HG03460 (cell line): Measurements from ENCODE around the gene IDI2.
"Not testable (repeated sequence)": the region's sequence is repeated elsewhere in the genome, so short reads cannot be mapped to it uniquely, and the experiment has no call there.

ENCODE experiments used
- ATAC-seq: cut with Tn5 transposase; IDR thresholded peaks from one replicate; pipeline ENCODE4 v1.9.1; 2021; ENCODE audit not compliant: unreplicated experiment

Gene IDI2

DNA sequence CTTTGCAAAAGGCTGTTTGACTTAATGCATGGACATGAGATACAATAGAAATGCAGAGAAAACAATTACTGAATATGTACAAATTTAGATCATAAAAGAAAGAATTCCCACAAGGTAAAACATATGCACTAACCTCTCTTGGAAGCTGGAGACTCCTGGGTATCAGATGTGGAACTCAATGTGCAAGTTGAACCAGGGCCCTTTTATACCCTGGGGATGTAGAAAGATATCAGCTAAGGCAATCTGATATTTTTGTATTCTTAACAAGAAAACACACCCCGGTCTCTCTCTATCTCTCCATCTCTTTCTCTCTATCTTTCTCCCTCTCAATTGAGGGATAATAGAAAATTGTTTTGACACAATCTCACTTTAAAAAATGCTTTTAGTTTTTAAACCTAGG lies at the start of gene IDI2:
Gene IDI2 (minus strand): TSS at position 177 of the 400 bp plus-strand sequence. CDS start 1,136 bp downstream, outside the sequence.
- ATAC-seq = no peak

DNA sequence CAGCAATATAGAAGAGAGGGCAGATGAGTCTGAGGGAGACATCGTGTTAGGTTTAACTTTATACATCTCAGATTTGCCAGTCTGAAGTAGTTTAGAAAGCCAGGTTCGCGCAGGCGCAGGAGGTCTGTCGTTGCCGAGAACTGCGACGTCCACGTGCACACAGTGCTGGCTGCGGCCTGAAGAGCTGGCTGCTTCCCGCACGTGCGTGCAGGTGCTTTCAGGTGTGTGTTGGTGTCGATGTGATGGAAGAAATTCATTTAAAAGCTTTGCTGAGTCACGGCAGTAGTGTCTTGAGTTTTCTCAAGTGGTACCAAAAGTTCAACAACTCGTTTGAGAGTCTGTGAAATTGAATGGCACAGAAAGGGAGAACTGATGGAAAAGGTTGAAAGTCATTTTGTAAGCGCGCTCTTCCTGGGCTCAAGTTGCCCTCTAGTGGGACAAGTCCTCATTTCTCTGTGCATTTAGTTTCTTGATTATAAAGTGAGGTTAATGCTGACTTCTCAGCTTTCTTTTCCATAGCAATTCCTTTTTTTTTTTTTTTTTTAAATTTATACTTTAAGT lies 49.2 kb upstream of the IDI2 start:
- no peak for ATAC-seq

DNA sequence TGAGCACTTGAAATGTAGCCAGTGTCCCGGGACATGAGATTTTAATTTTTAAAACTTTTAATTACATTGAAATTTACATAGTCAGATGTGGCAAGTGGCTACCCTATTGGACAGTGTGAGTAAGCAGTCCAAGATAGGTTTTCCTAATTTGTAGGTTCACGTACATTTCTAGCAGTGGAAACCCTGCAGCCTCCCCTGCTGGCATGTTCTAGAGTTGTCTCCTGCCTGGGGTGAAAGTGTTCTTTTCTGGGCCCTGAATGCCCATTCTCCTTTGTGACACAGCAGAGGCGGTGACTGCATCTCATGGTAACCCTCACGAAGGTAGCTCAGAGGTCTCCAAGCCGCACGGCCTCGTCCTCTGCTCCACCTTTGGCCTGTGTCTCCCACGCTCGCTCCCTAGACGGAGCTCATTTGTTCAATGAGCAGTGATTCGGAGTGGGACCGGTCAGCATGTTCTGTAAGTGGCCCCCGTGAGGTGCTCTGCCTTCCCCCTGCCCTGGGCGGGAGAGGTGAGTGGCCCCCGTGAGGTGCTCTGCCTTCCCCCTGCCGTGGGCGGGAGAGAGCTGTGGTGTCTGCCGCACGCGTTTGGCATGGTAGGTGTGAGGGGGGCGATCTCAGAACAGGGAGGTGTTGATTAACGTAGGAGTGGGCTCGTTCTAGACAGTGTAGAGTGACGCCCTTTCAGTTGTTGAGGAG lies 48.5 kb upstream of the IDI2 start:
- ATAC-seq = no peak

DNA sequence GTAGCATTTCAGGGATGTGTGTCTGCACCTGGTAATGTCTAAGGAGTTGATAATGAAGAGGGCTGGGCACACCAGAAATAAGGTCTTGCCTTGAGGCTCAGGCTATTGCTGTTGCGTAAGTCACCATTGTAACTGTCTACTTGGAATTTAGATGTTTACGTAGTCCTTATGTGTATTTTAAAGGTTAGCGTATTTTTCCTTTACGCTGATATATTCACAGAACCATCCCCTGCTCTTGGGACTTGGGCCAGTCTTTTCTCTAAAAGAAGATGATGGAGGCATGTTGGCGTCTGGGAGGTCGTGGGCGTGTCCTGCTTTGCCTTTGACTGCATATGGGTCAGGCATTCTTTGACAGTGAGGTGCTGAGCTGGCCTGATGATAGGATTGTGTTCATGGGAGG lies 45.3 kb upstream of the IDI2 start:
- ATAC-seq = no peak

DNA sequence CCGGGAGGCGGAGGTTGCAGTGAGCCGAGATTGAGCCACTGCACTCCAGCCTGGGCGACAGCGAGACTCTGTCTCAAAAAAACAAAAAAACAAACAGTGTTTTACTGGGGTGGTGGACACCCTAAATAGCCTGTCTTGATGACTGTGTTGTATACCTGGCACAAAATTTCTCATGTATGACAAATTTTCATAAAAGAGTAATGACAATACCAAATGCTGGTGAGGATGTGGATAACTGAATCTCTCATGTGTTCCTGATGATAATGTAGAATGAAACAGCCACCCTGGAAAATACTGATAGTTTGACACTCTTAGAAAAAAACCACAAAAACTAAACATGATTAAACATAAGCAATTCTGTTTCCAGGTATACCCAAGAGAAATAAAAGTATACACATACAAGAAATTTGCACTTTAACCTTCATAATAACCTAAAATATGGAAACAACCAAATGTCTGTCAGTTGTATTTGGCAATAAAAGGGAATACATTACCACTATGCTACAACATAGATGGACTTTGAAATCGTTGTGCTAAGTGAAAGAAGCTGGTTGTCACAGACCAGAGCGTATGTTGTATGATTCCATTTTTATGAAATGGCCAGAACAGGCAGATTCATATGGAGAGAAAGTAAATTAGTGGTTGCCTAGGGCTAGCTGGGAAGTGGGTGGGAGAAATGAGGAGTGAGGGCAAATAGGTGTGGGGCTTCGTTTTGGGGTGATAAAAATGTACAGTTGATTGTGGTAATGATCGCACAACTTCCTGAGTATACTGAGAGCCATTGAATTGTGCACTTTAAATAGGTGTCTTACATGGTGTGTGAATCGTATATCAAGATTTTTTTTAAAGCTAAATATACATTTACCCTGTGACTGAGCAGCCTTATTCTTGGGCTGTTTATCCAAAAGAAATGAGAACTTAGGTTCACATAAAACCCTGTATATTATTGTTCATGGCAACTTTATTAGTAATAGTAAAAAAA lies 43.0 kb upstream of the IDI2 start:
- ATAC-seq = no peak

DNA sequence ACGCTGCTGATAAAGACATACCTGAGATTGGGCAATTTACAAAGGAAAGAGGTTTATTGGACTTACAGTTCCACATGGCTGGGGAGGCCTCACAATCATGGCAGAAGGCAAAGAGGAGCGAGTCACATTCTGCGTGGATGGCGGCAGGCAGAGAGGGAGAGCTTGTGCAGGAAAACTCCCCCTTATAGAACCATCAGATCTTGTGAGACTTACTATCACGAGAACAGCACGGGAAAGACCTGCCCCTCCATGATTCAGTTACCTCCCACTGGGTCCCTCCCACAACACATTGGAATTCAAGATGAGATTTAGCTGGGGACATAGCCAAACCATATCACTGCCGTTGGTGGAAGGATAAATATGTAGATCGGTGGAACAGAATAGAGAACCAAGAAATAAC lies 41.1 kb upstream of the IDI2 start:
- not testable (repeated sequence) for ATAC-seq

DNA sequence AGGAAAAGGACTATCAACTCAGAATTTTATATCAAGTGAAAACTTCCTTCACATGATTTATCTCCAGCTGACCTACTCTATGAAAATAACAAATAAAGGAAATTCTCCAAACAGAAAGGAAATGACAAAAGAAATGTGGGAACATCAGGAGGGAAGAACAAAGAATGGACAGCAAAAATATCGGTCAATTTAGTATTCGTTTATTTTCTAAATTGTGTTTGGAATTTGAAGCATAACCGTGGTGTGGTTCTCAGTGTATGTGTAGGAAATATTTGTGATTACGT lies 39.2 kb upstream of the IDI2 start:
- ATAC-seq = no peak

DNA sequence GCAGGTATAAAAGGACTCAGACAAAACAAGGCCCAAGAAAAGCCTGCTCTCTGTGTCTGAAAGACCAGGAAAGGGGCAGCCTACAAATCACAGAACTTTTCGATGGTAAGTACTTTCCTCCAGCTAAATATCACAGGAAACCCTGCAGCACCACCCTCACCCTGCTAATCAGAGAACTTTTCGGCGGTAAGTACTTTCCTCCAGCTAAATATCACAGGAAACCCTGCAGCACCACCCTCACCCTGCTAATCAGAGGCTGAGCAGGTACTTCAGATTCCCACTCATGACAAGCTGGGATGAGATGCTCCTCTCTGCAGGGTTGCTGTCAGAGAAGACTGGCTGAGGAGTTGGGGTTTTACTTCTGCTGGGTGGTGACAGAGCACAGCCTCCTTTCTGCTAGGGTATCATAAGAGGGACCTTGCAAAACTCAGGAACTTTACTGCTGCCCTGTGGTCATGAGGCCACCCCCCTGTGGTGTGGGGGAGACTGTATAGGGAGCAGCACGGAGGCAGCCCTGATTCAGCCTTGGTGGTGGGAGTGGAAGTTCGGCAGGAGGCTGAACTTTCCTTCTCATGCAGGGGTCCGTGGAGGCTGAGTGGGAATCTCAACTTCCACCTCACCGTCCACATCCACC lies 37.7 kb upstream of the IDI2 start:
- ATAC-seq = no peak

DNA sequence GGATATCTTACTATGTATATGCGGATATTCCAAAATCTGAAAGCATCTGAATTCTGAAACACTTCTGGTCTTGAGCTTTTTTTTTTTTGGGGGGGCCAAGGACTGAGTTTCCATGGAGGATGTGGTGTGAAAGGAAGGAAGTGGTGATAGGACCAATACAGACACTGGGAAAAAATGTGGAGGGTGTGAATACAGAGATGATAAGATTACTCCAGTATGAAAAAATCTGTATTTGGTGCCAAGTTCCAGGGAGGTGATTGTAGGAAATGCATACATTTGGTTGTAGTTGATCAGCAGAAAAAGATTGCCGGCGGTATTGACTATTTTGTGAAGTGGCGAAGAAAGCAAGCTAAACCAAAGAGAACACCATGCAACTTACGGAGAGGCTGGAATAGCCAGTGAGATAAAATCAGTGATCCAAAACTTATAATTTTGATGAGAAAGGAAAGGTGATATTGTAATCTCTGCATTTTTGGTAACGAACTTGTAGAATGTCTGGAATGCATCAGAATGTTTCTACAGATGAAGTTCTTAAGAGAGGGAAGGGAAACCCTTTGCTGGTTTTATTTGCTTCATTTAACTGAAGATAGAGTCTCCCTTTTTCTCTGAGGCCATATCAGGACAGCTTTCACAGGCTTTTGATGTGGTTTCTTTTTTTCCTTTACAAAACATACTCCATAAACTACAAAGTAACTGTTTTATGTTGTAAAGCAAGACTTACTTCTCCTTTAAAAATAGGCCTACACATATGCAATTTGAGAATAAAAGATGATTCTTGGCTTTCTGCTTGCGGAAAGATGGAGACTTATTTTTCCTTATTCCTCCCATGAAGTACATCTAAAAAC lies 36.5 kb upstream of the IDI2 start:
- ATAC-seq = no peak

DNA sequence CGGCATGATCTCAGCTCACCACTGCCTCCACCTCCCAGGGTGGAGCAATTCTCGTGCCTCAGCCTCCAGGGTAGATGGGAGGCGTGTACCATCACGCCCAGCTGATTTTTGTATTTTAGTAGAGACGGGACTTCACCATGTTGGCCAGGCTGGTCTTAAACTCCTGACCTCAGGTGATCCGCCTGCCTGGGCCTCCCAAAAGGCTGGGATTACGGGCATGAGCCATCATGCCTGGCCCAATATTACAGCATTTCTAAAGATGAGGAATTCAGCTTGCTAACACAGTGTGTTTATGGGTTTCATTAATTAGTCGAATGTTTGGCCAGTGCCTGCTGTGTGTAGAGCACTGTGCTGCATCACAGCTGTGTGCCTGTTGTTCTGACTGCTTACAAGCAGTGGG lies 34.2 kb upstream of the IDI2 start:
- no peak for ATAC-seq

DNA sequence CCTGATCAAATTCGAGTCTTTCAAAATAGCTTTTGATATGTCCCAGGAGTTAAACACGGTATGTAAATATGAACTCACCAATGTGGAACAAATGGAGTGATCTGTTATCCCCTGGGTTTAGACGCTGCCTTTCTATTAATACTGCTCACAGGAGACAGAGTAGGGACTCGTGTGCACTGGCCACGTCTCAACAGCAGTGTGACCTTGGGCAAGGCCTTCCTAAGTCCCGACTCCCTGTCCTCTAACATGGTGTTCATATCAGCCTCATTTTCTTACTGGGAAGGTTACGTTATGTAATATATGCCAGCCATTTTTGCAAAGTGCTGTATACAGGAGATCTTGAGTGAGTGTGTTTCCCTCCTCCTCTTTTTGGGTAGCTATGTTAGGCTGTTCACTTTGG lies 32.4 kb upstream of the IDI2 start:
- ATAC-seq = no peak

DNA sequence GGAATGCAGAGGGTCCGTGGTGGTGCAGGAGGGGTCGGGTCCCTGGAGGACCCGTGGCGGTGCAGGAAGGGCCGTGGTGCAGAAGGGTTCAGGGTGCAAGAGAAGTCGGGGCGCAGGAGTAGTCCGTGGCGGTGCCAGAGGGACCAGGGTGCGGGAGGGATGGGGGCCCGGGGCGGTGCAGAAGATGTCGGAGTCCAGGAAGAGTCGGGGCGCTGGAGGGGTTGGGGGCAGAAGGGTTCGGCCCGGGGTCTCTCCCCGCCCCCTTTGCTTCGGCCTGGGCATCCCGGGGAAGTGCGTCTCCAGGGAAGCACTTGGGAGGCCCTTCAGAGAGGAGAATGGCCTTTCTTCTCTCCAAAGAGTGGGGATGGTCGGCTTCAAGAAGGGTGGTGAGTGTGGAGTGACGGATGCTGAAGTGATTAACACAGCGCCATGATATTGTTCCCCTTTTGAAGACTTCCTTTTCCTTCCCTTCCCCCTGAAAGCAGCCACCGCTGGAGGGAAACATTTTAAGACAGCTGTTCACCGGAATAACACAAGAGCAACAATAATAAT lies 31.5 kb upstream of the IDI2 start:
- peak; percentile 14 for ATAC-seq

DNA sequence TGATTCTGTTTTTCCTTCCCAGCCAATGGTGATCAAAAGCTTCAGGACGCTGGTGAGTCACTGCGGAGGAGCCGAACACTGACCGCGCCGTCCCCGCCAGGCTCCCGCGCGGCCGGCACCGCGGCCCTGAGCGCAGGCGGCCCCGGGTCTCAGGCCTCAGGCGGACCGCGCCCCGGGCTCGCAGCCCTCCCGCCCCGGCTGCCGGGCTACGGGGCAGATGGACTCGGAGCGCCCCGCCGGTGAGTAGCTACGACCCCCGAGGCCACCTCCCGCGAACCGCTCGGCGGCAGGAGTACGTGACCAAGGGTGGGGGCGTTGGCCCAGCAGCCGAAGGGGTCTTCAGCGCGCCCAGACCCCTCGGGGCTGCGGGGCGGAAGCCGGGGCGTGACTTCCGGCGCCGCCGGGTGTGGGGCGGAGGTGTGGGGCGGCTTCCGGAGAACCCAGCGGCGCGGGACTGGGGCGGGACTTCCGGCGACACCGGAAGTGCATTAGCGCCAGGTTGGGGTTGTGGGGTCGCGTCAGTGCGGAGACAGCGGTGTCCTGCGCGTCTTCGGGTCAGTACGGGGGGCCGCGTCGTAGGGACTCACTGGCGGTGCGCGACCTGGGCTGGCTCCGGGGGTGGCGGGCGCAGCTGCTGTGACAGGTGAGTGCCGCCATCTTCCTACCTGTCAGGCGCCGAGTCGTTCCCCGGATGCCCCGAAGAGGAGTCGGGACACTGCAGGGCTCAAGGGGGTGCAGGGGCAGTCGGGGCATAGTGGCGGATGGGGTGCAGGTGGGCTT lies 30.9 kb upstream of the IDI2 start, which contains the start of gene WDR37:
Gene WDR37 (plus strand): TSS at position 60 of the 780 bp plus-strand sequence. CDS start 15,771 bp downstream, outside the sequence.
- ATAC-seq = peak; percentile 90

DNA sequence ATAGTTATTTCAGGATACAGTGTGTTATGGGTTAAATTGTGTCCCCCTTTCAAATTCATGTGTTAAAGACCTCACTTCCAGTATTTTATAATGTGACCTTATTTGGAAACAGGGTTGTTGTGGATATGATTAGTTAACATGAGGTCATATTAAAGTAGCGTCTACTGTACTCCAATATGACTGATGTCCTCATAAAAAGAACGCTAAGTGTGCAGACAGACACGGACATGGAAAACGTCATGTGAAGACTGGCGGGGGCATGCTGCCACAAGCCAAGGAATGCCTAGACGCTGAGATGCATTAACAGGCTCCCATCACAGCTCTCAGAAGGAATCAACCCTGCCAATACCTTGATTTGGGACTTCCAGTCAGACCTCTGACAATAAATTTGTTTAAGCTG lies 29.0 kb upstream of the IDI2 start:
- ATAC-seq = no peak

DNA sequence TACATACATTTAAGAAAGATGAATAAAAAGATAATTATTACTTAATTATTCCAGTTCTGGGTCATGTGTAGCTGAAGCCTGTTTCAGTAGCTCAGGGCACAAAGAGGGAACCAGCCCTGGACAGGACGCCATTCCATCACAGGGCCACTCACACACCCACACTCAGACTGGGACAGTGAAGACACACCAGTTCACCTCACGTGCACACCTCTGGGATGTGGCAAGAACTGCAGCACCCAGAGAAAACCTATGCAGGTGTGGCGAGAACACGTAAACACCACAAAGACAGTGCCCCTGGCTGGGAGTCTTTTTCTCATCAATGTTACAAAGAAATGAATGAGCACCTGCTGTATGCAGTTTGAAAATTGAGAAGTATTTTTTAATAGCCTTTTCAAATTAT lies 24.9 kb upstream of the IDI2 start:
- ATAC-seq = no peak

DNA sequence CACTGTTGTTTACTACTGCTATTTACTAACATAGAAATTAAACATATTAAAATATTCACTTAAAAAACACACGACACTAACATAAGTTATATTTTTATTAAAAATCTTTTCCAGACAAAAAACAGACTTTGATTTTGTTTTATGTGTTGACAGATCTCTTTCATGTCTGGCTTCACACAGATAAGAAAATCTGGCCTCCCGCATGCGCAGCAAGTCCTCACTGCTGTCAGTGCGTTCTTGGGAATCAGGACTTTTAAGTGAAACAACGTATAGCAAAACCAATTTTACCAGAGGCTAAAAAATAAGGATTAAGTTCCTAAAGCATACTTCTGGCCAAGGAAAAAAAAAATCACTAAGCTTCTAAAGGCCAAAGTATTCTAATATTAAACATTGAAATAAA lies 24.5 kb upstream of the IDI2 start:
- no peak for ATAC-seq

DNA sequence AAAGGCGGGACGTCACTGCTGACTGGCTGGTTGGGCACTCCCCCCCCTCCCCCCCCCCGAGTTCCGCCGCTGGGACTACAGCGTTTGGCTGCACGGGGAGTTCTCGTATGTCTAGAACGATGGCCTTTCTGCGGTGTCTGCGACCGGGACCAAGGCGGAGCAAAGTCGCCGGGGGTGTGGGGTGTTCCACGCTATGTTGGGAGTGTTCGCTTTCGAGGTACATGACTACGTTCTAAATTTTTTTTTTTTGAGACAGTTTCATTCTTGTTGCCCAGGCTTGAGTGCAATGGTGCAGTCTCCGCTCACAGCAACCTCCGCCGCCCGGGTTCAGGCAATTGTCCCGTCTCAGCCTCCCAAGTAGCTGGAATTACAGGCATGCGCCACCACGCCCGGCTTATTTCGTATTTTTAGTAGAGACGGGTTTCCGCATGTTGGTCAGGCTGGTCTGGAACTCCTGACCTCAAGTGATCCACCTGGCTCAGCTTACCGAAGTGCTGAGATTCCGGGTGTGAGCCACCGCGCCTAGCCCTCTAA lies 23.8 kb upstream of the IDI2 start:
- no peak for ATAC-seq

DNA sequence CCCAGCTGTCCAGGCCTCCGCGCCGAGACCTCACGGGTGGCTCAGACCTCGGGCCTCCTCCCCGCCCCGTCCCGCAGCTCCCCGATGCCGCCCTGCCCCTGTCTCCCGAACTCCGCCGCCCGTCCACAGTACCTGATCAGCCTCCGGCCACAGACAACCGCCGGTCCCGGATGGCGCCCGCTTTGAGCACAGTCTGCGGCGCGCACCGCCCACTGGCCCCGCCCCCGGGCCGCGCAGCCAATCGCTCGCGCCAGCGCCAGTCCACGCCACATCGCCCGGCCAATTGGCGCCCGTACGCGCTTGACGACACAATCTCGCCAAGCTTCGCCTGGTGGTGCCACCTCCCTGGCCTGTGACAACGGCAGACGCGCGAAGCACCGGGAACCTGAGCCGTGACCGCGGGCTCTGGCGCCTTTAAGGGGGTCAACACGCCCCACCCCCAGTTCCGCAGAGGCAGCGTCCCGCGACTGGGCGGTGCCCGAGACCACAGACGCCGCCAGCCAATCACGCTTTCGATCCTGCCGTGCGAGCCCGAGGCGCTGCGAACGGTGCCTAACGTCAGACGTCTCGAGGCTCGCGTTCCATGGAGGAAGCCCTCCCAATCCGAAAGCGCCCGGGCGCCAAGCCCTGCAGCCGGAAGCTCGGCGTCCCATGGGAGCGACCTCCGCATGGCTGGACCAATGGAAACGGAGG lies 23.2 kb upstream of the IDI2 start, which contains the start of gene IDI1:
Gene IDI1 (minus strand): TSS at position 388 of the 693 bp plus-strand sequence. CDS start 116 bp downstream, at position 272.
- peak; percentile 75 for ATAC-seq
